Sigmoid colon (tissue), 4 donors: ENCODE measurements around the gene MYMX.

Experiments
- CTCF ChIP-seq, 4 experiments: fragments of 450-650 bp in 3 of 4; fragments of 200-600 bp in 1 of 4; IDR thresholded peaks; one replicate each; pipeline ENCODE4 v1.5.1; 2016 to 2019; ENCODE audit warnings: antibody characterized with exemption in 4 of 4, mild to moderate bottlenecking in 3 of 4, moderate library complexity in 2 of 4
- EP300 ChIP-seq, 4 donors: sonication (generic); formaldehyde crosslinking; IDR thresholded peaks; one replicate each; pipeline ENCODE4 v1.6.1; 2017; ENCODE audit warnings: antibody characterized with exemption in 4 of 4
- POLR2A ChIP-seq, 2 donors: fragments of 450-650 bp; IDR thresholded peaks; one replicate each; pipeline ENCODE4 v1.6.1; 2016; ENCODE audit warnings: antibody characterized with exemption in 2 of 2, mild to moderate bottlenecking in 2 of 2, moderate library complexity in 2 of 2
- POLR2AphosphoS5 ChIP-seq, 4 donors: sonication (generic); formaldehyde crosslinking; IDR thresholded peaks; one replicate each; pipeline ENCODE4 v1.6.1; 2017; ENCODE audit warnings: antibody characterized with exemption in 4 of 4

GRCh38 chr6:44246663-44247337 lies 30.1 kb downstream of the MYMX start, which contains the start of gene HSP90AB1:
- TF ChIP-seq CTCF (IDR thresholded peaks at IDR 0.05) (no peak), POLR2A (IDR thresholded peaks at IDR 0.05) (peak; percentile 98 to 99), POLR2AphosphoS5 (IDR thresholded peaks at IDR 0.05) (peak; percentile 99 to 100 (median 100)), EP300 (IDR thresholded peaks at IDR 0.05) (peak in 1 of 4 donors; percentile 74)
